ENCODE results near the gene ZNF280C. TPM values are rescaled to one million over a fixed set of nuclear protein-coding genes. Genes with fewer than 3 reads are reported as not detected.

ZNF280C gene
- total RNA-seq: 2.2 and 2.6 TPM in 2 replicates

GRCh38 chrX:130268449-130269170 lies at the start of gene ZNF280C:
TSS of gene ZNF280C (minus strand) at chrX:130268899. CDS start at chrX:130260449, 8,450 bp downstream.

GRCh38 chrX:130171446-130172126 lies 97.1 kb downstream of the ZNF280C start, which contains the start of gene RAB33A:
TSS of gene RAB33A (plus strand) at chrX:130171962. CDS start at chrX:130172063, 101 bp downstream.

GRCh38 chrX:130165703-130166502 lies 102.8 kb downstream of the ZNF280C start, which contains the start of gene AIFM1:
TSS of gene AIFM1 (minus strand) at chrX:130165841. CDS start at chrX:130165656, 185 bp downstream.

Other genes starting within 250 kb of the ZNF280C start
- 13.4 and 15.6 TPM in 2 replicates for gene ELF4, start 158.4 kb downstream of the ZNF280C start, total RNA-seq
- 12.1 and 16.4 TPM in 2 replicates for gene AIFM1, start 103.1 kb downstream of the ZNF280C start, total RNA-seq
- gene RAB33A, start 96.9 kb downstream of the ZNF280C start, total RNA-seq: 5.1 and 9.0 TPM in 2 replicates
- 8.5 and 9.9 TPM in 2 replicates for gene SLC25A14, start 71.0 kb upstream of the ZNF280C start, total RNA-seq
- not detected in 2 replicates for gene GPR119, start 116.8 kb upstream of the ZNF280C start, total RNA-seq
- gene RBMX2, start 133.1 kb upstream of the ZNF280C start, total RNA-seq: 16.4 and 17.5 TPM in 2 replicates

All from smooth muscle cell of the pulmonary artery (primary cell).